AG04450 (cell line): ENCODE data around the gene DNMBP. TPM values are rescaled to one million over a fixed set of nuclear protein-coding genes. Genes with fewer than 3 reads are reported as not detected.

Experiments used
- CTCF ChIA-PET: fragments of 300-600, 350-600 bp; formaldehyde crosslinking; extraction: SDS; loops from one replicate; lab custom pipeline; 2022; ENCODE audit warnings: antibody characterized with exemption, inconsistent platforms; lab: Charles Lee
- POLR2A ChIA-PET: fragments of 350-600 bp; formaldehyde crosslinking; extraction: SDS; loops from one replicate; lab custom pipeline; 2021; ENCODE audit warnings: antibody characterized with exemption, inconsistent platforms; lab: Yijun Ruan, JAX
- DNase-seq: peaks from one replicate; pipeline ENCODE4 v3.0.0-alpha.2; 2011; ENCODE audit warnings: low read depth, low spot score
- H3K27ac ChIP-seq: one replicate; pipeline ENCODE4 v1.5.1; 2012; ENCODE audit warnings: low read depth, low read length, control low read depth
- H3K27me3 ChIP-seq: one replicate; pipeline ENCODE4 v1.6.0; 2012; ENCODE audit warnings: low read length; ENCODE audit not compliant: control insufficient read depth, insufficient read depth
- H3K4me3 ChIP-seq: 2 replicates; pipeline ENCODE4 v1.5.1; 2011; ENCODE audit warnings: mild to moderate bottlenecking, low read depth, low read length, control low read depth
- H3K9me3 ChIP-seq: 2 replicates; pipeline ENCODE4 v1.5.1; 2012; ENCODE audit warnings: low read length; ENCODE audit not compliant: control insufficient read depth, insufficient read depth
- CTCF ChIP-seq: IDR thresholded peaks from 2 replicates; pipeline ENCODE4 v1.5.1; 2011; ENCODE audit warnings: low read depth, low read length, control low read depth, inconsistent platforms
- polyA plus RNA-seq: library from polyadenylated mRNA; depleted of rRNA; stranded (reverse); fragments of >200 nt; gene quantifications from 2 replicates; pipeline ENCODE4 v1.2.3, GENCODE V29; 2011

Gene DNMBP
- polyA plus RNA-seq, 1 experiment, result 18.2 TPM

- CTCF ChIA-PET, result interaction anchor here (0.6 to 7.5 kb wide), 80 partner anchors 8 to 415 kb away, joined by 3 to 325 read pairs (median 4); partner anchors contain the start of genes COX15, CUTC, DNMBP and ERLIN1
- TF ChIP-seq CTCF, result no peak
- Histone ChIP-seq H3K4me3 (no peak overlapping the region), H3K27ac (no peak overlapping the region), H3K9me3 (no peaks in the 10 kb centered on the region), H3K27me3 (no peaks in the 10 kb centered on the region)
- DNase-seq, result no peak
- POLR2A ChIA-PET, result interaction anchor here (0.7 kb wide), 1 partner anchor 200 kb away, joined by 4 read pairs; no protein-coding TSS in a partner anchor
Observed at GRCh38 chr10:100045592-100045991, 35.8 kb upstream of the DNMBP start.

- Histone ChIP-seq H3K27me3 (no peaks in the 10 kb centered on the region), H3K27ac (peak overlapping the region; percentile 61), H3K4me3 (no peak overlapping the region), H3K9me3 (no peaks in the 10 kb centered on the region)
- DNase-seq, result no peak
- CTCF ChIA-PET, result interaction anchor here (2.9 to 7.5 kb wide), 4 partner anchors 10 to 194 kb away, joined by 26 to 325 read pairs (median 39); no protein-coding TSS in a partner anchor
- POLR2A ChIA-PET, result interaction anchor here (0.6 to 0.7 kb wide), 2 partner anchors 101 to 329 kb away, joined by 3 to 4 read pairs; no protein-coding TSS in a partner anchor
- no peak for TF ChIP-seq CTCF
Observed at GRCh38 chr10:100043796-100044195, 34.0 kb upstream of the DNMBP start.

- Histone ChIP-seq H3K4me3 (no peak overlapping the region), H3K27me3 (no peaks in the 10 kb centered on the region), H3K9me3 (no peaks in the 10 kb centered on the region), H3K27ac (peak overlapping the region; percentile 61)
- no peak for DNase-seq
- POLR2A ChIA-PET, result interaction anchor here (0.7 kb wide), 1 partner anchor 76 kb away, joined by 5 read pairs; no protein-coding TSS in a partner anchor
- no peak for TF ChIP-seq CTCF
- CTCF ChIA-PET, result interaction anchor here (7.5 kb wide), 1 partner anchor 193 kb away, joined by 325 read pairs; no protein-coding TSS in a partner anchor
Observed at GRCh38 chr10:100043344-100043743, 33.6 kb upstream of the DNMBP start.

GRCh38 chr10:100041306-100042002 is 31.7 kb upstream of the DNMBP start:
- Histone ChIP-seq H3K9me3 (no peaks in the 10 kb centered on the region), H3K4me3 (no peak overlapping the region), H3K27me3 (no peaks in the 10 kb centered on the region), H3K27ac (no peak overlapping the region)
- DNase-seq, result no peak
- CTCF ChIA-PET, result interaction anchor here (0.7 kb wide), 2 partner anchors 195 to 196 kb away, joined by 3 read pairs; no protein-coding TSS in a partner anchor
- TF ChIP-seq CTCF, result no peak
- POLR2A ChIA-PET, result interaction anchor here (1.1 kb wide), 1 partner anchor 21 kb away, joined by 3 read pairs; no protein-coding TSS in a partner anchor
